Measurements from ENCODE around the gene TCERG1L. TPM values are rescaled to one million over a fixed set of nuclear protein-coding genes. Genes with fewer than 3 reads are reported as not detected.
A peak's percentile ranks its signal among the peaks of the same experiment; 100 is the strongest.

The TCERG1L gene
- total RNA-seq, 2 donors from 2014 or later, result 4.0 to 4.2 TPM

DNA sequence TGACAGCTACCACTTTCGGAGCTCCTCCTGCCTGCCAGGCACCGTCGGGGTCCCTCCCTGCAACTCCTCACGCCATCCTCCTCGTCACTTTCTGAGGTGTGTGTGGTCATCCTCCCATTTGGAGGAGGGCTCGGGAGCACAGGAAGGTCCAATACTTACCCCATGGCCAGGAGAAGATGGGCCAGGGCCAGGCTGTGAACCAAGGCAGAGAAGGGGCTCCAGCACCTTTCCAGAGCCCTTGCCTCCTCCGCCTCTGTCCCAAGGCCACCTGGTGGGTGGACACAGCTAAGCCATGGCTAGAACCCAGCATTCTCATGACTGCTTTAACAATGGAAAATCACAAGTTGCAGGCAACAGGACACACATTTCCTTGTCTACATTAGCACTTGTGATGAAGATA, 215.5 kb downstream of the TCERG1L start:
- Histone ChIP-seq H3K36me3 (replicated peaks in 1 of 2; ENCODE audit: insufficient read depth in 1 of 2, low read depth in 2 of 2) (no peaks in the 10 kb centered on the region), H3K9me3 (no peaks in the 10 kb centered on the region), H3K27ac (no peak overlapping the region), H3K4me3 (no peak overlapping the region), H3K4me1 (peaks cover 19% of the 10 kb centered on the region), H3K27me3 (no peaks in the 10 kb centered on the region)
- WGBS, 2 donors, result 67 to 100% methylated on average over 5 to 7 of the region's 7 CpGs
- no peak for TF ChIP-seq POLR2A (IDR thresholded peaks at IDR 0.05)
- no peak for TF ChIP-seq CTCF (IDR thresholded peaks at IDR 0.05)
- ATAC-seq (no peak), DNase-seq (no peak)
- intact Hi-C loops (cut with DNase I), result no loop called here

DNA sequence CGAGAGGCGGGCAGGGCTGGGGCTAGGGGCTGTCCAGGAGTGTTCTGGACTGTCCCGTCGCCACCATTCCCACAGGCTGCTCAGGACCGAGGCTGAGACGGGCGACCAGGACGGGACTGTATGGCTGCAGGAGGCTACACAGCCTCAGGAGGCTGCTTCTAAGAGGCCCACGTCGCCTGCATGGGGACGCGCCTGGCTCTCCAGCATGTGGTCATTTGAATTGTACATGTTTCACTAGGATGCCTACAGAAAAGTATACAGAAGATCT, 216.3 kb downstream of the TCERG1L start:
- Histone ChIP-seq H3K4me3 (no peak overlapping the region), H3K36me3 (replicated peaks in 1 of 2; ENCODE audit: insufficient read depth in 1 of 2, low read depth in 2 of 2) (no peaks in the 10 kb centered on the region), H3K4me1 (peaks cover 25% of the 10 kb centered on the region), H3K27me3 (no peaks in the 10 kb centered on the region), H3K9me3 (no peaks in the 10 kb centered on the region), H3K27ac (no peak overlapping the region)
- no peak for ATAC-seq
- no peak for TF ChIP-seq CTCF (IDR thresholded peaks at IDR 0.05)
- no peak for TF ChIP-seq POLR2A (IDR thresholded peaks at IDR 0.05)
- no peak for DNase-seq
- 82 to 85% methylated on average over 11 to 12 of the region's 12 CpGs for WGBS, 2 donors
- intact Hi-C loops (cut with DNase I), result no loop called here

GRCh38 chr10:131094527-131095312, 216.8 kb downstream of the TCERG1L start:
- no peaks in the 10 kb centered on the region for H3K27me3 ChIP-seq
- peak overlapping the region in 1 of 4 donors; percentile 3 for H3K27ac ChIP-seq
- no peak for ATAC-seq
- H3K4me1 ChIP-seq, result peaks cover 25% of the 10 kb centered on the region
- H3K9me3 ChIP-seq, result no peaks in the 10 kb centered on the region
- H3K36me3 ChIP-seq (replicated peaks in 1 of 2; ENCODE audit: insufficient read depth in 1 of 2, low read depth in 2 of 2), result no peaks in the 10 kb centered on the region
- no peak overlapping the region for H3K4me3 ChIP-seq
- intact Hi-C loops (cut with DNase I), result no loop called here
- TF ChIP-seq CTCF (IDR thresholded peaks at IDR 0.05), result no peak
- TF ChIP-seq POLR2A (IDR thresholded peaks at IDR 0.05), result no peak
- WGBS, 2 donors, result 69 to 76% methylated on average over 25 to 26 of the region's 29 CpGs
- peak in 1 of 4 donors; percentile 23 for DNase-seq

DNA sequence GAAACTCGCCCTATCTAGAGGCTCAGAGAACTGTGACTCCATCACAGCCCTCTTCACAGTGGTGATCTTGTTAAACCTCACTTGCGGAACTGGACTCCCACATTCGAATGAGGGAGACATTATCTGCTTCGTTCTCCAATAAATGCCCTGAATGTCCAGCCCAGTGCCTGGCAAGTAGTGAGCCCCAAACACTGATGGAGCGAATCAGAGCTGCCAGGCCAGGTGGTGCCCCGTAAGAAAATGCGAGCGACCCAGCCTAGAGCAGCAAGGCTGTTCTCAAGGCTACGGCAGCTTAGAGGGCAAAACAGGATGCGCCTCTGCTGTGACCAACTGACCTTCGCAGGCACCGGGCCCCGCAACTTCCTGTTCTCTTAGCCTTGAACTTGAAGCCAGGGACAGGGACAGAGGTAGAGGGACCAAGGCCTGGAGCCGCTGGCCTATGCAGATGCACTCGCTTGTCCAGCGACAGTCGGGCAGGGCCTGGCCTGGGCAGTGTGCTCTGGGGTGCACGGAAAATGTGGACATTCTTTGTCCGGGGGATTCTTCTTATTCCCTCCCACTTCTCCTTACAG, 217.6 kb downstream of the TCERG1L start:
- Histone ChIP-seq H3K9me3 (no peaks in the 10 kb centered on the region), H3K36me3 (replicated peaks in 1 of 2; ENCODE audit: insufficient read depth in 1 of 2, low read depth in 2 of 2) (no peaks in the 10 kb centered on the region), H3K4me3 (no peak overlapping the region), H3K4me1 (peaks cover 19% of the 10 kb centered on the region), H3K27me3 (no peaks in the 10 kb centered on the region), H3K27ac (no peak overlapping the region)
- intact Hi-C loops (cut with DNase I), result no loop called here
- ATAC-seq (no peak), DNase-seq (no peak)
- TF ChIP-seq POLR2A (IDR thresholded peaks at IDR 0.05), result no peak
- no peak for TF ChIP-seq CTCF (IDR thresholded peaks at IDR 0.05)
- WGBS, 2 donors, result 81 to 87% methylated on average over 11 to 19 of the region's 19 CpGs

DNA sequence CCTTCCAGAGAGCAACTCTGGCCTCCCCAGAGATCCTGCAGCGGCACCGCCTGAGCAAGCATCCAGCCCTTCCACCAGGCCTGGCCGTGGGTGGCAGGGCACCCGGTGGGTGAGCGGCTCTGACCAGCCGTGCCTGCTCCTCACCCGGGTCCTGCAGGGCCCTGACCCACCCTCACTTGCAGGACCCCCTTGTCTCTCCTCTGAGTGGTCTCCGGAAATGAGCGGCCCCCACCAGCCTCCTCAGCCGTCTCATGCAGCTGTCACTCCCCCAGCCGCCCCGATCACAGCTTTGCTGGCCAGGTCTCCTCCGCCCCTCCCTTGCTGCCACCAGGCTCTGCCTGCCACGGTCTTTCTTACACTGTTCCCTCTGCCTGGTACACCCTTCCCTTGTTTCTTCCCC, 218.2 kb downstream of the TCERG1L start:
- Histone ChIP-seq H3K27ac (no peak overlapping the region), H3K27me3 (no peaks in the 10 kb centered on the region), H3K9me3 (no peaks in the 10 kb centered on the region), H3K36me3 (replicated peaks in 1 of 2; ENCODE audit: insufficient read depth in 1 of 2, low read depth in 2 of 2) (no peaks in the 10 kb centered on the region), H3K4me3 (no peak overlapping the region), H3K4me1 (peaks cover 14% of the 10 kb centered on the region)
- DNase-seq (no peak), ATAC-seq (no peak)
- intact Hi-C loops (cut with DNase I), result no loop called here
- WGBS, 2 donors, result 81 to 90% methylated on average over 7 to 14 of the region's 14 CpGs
- TF ChIP-seq POLR2A (IDR thresholded peaks at IDR 0.05) (no peak), CTCF (IDR thresholded peaks at IDR 0.05) (no peak)

Data from body of pancreas (tissue), 4 donors.